Mesothelial cell of epicardium (in vitro differentiated cells): ENCODE data around the gene VKORC1L1. TPM values are rescaled to one million over a fixed set of nuclear protein-coding genes. Genes with fewer than 3 reads are reported as not detected.

Source experiments
- DNase-seq, 2 experiments: peaks; one replicate each; pipeline ENCODE4 v3.0.0; 2021; ENCODE audit warnings: low spot score in 2 of 2; ENCODE audit not compliant: unreplicated experiment in 2 of 2
- H3K27ac Mint-ChIP-seq: 2 replicates; pipeline ENCODE4 v1.8.0; 2021; ENCODE audit warnings: mixed read lengths
- H3K27me3 Mint-ChIP-seq: 2 replicates; pipeline ENCODE4 v1.8.0; 2021; ENCODE audit warnings: low read depth, mixed read lengths
- H3K36me3 Mint-ChIP-seq: 2 replicates; pipeline ENCODE4 v1.8.0; 2021; ENCODE audit warnings: mixed read lengths
- H3K4me1 Mint-ChIP-seq: 2 replicates; pipeline ENCODE4 v1.8.0; 2021; ENCODE audit warnings: mixed read lengths
- H3K4me3 Mint-ChIP-seq: 2 replicates; pipeline ENCODE4 v1.8.0; 2021; ENCODE audit warnings: mild to moderate bottlenecking, moderate library complexity, mixed read lengths
- H3K9me3 Mint-ChIP-seq: 2 replicates; pipeline ENCODE4 v1.8.0; 2021; ENCODE audit warnings: mixed read lengths
- total RNA-seq: library from RNA; stranded (reverse); gene quantifications from 3 replicates; pipeline ENCODE4 v1.2.1, GENCODE V29; 2021
- TF ChIP-seq, protein P1 (sequence below): fragments of 200-600 bp; sonication (generic); IDR thresholded peaks from one replicate; pipeline ENCODE4 v1.5.0; 2021; ENCODE audit warnings: antibody characterized with exemption; ENCODE audit not compliant: unreplicated experiment

VKORC1L1 gene
- total RNA-seq, 1 donor from 2014 or later: 23.8 TPM

DNA sequence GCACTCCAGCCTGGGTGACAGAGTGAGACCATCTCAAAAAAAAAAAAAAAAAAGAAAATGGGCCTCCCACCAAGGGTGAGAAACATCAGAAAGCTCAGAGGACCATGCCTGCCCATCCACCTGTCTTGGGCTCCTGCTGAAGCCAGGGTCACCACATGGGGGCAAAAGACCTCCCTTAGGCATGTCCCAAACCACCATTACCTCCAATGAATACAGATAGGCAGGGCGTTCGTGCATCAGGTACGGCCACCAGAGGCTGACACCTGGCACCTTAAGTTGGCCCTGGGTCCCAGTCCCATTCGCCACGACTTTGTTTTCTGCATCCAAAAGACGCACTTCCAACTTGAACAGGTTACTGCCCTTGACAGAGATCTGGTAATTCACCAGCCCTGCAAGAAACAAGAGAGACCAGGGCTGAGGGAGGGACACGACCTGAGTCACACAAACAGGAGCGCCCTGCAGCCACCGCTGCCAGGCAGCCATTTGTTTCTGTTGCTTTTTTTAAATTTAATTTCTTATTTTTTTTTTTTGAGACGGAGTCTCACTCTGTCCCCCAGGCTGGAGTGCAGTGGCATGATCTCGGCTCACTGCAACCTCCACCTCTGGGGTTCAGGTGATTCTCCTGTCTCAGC lies 103.1 kb downstream of the VKORC1L1 start:
- no peaks in the 10 kb centered on the region for H3K4me1 Mint-ChIP-seq
- no peaks in the 10 kb centered on the region for H3K9me3 Mint-ChIP-seq
- no peak overlapping the region for H3K27ac Mint-ChIP-seq
- no peaks in the 10 kb centered on the region for H3K27me3 Mint-ChIP-seq
- TF ChIP-seq, protein P1, sequence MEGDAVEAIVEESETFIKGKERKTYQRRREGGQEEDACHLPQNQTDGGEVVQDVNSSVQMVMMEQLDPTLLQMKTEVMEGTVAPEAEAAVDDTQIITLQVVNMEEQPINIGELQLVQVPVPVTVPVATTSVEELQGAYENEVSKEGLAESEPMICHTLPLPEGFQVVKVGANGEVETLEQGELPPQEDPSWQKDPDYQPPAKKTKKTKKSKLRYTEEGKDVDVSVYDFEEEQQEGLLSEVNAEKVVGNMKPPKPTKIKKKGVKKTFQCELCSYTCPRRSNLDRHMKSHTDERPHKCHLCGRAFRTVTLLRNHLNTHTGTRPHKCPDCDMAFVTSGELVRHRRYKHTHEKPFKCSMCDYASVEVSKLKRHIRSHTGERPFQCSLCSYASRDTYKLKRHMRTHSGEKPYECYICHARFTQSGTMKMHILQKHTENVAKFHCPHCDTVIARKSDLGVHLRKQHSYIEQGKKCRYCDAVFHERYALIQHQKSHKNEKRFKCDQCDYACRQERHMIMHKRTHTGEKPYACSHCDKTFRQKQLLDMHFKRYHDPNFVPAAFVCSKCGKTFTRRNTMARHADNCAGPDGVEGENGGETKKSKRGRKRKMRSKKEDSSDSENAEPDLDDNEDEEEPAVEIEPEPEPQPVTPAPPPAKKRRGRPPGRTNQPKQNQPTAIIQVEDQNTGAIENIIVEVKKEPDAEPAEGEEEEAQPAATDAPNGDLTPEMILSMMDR: no peak
- no peak for DNase-seq
- H3K4me3 Mint-ChIP-seq: no peak overlapping the region
- peaks cover 20% of the 10 kb centered on the region for H3K36me3 Mint-ChIP-seq

DNA sequence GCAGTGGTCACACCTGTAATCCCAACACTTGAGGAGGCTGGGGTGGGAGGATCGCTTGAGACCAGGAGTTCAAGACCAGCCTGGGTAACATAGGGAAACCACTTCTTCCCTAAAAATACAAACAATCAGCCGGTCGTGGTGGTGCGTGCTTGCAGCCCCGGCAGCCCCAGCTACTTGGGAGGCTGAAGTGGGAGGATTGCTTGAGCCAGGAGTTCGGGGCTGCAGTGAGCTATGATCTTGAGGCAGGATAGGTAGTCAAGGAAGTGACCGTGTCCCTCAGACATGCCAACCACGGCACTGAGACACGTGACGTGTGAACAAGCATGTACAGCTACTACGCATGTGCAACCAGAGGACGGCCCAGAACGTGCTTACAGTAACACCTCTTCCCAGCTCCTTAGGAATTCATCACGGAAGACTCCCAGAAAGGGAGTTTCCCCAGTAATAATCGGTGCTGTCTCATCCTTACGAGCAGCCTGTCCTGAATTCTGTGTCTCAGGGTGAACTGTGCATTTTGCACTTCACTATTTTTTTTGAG lies 103.9 kb downstream of the VKORC1L1 start:
- Mint-ChIP-seq H3K4me3 (no peak overlapping the region), H3K27ac (no peak overlapping the region), H3K9me3 (no peaks in the 10 kb centered on the region), H3K36me3 (peaks cover 18% of the 10 kb centered on the region), H3K4me1 (no peaks in the 10 kb centered on the region), H3K27me3 (no peaks in the 10 kb centered on the region)
- TF ChIP-seq, protein P1: no peak
- DNase-seq: no peak

DNA sequence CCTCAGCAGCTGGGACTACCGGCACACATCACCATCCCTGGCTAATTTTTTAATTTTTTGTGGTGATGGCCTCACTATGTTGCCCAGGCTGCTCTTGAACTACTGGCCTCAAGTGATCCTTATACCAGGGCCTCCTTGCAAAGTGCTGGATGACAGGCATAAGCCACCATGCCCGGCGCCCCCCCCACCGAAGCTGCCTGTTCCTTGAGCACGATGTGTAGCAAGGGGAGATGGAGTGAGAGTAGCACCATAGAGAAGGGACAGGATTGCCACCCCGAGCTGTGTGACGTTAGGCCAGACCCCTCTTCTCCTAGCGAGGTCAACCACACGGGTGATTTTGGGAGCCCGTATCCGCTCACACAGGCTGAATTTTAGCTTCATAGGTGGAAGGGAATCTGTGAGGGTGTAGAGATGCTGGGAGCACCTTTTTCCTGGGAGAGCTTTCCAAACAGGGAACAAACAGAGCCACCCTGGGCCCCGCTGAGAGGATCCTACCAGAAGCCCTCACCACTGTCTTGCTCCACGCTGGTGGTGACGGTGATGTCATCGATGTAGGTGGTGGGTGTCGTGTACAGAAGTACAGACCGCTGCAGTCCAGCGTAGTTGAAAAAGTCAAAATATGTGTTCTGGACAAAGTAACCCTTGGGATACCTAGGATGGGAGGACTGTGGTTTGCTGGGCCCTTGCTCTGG lies 106.2 kb downstream of the VKORC1L1 start:
- TF ChIP-seq, protein P1: no peak
- Mint-ChIP-seq H3K9me3 (no peaks in the 10 kb centered on the region), H3K4me3 (no peak overlapping the region), H3K27me3 (no peaks in the 10 kb centered on the region), H3K36me3 (peaks cover 10% of the 10 kb centered on the region), H3K27ac (no peak overlapping the region), H3K4me1 (no peaks in the 10 kb centered on the region)
- no peak for DNase-seq

DNA sequence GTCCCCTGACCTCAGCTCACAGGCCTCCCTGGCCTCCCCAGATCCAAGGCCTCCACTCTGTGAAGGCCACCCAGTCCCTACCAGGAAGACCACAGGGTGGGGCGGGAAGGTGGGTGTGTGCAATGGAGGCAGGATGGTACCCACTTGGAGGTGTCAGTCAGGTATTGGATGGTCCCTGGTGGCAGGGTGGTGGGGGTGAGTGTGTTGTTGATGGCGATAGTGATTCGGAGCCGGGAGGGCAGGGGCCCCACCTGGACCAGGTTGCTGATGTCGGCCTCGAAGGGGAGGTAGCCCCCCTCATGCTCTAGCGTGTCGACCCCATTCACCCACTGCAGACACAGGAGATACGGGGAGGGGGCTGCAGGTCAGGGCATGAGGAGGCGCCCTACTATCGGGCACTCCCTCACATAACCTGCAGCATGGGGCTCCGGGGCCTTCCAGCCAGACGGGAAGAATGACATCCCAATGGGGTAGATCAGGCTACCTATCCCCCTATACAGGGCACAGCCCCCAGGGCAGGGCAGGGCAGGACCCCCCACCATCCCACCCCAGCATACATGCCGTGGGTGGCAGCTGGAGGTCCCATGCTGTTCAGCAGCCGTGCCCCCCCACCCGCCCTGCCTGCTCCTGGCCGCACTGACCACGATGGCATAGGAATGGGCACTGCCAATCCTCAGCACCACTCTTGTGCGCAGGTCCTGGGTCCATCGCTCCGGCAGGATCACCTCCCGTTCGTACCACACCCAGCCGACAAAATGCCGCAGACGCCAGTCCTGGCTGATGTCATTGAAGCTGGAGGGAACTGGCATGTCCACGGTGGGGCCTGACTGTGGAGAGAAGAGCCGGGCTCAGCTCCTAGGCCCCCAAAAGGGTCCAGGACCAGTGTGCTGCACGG lies 107.0 kb downstream of the VKORC1L1 start:
- Mint-ChIP-seq H3K4me1 (no peaks in the 10 kb centered on the region), H3K27ac (no peak overlapping the region), H3K9me3 (no peaks in the 10 kb centered on the region), H3K36me3 (peaks cover 8% of the 10 kb centered on the region), H3K4me3 (peak overlapping the region; percentile 67), H3K27me3 (no peaks in the 10 kb centered on the region)
- DNase-seq: no peak
- TF ChIP-seq, protein P1: no peak

DNA sequence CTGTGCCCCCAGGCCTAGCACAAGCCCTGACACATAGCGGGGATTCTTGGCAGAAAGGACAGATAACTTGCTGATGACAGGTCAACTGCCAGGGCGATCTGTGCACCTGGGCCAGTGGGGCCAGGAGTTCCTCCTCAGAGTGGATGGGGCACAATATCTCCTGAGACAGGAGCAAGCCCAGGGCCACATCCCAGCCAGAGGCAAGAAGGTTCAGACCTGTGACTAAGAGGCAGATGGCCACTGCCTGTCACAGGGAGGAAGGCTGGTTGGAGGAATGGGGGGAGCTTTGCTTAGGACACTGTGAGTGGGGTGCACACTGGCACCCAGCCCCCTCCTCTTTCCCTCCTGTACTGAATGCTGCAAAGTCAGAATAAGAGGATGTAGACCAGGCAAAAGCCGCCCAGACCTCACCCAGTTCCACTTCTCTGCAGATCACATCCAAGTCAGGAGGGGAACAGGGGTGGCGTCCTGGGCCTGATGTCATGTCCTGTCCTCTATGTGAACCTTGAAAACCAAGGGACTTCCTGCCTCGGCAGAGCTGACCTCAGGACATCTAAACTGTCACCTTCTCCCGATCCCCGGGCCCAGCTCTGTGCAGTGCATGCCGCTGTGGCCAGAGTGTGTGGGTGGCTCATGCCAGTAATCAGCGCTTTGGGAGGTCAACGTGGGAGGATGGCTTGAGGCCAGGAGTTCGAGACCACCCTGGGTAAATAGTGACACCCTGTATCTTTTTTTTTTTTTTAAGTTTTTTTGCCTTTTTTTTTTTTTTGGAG lies 107.8 kb downstream of the VKORC1L1 start:
- no peaks in the 10 kb centered on the region for H3K9me3 Mint-ChIP-seq
- no peaks in the 10 kb centered on the region for H3K27me3 Mint-ChIP-seq
- peaks cover 8% of the 10 kb centered on the region for H3K36me3 Mint-ChIP-seq
- DNase-seq: no peak
- no peaks in the 10 kb centered on the region for H3K4me1 Mint-ChIP-seq
- TF ChIP-seq, protein P1: no peak
- peak overlapping the region; percentile 67 for H3K4me3 Mint-ChIP-seq
- no peak overlapping the region for H3K27ac Mint-ChIP-seq
